Lower leg skin (tissue), 3 donors: ENCODE data around the gene KRTAP10-10.

Source experiments
- POLR2A ChIP-seq, 2 donors: fragments of 450-650 bp; IDR thresholded peaks; one replicate each; pipeline ENCODE4 v1.6.1; 2016 to 2017; ENCODE audit warnings: antibody characterized with exemption in 2 of 2, mild to moderate bottlenecking in 1 of 2, moderate library complexity in 1 of 2
- TF ChIP-seq, protein P1 (sequence below), 3 donors: fragments of 450-650 bp; IDR thresholded peaks; one replicate each; pipeline ENCODE4 v1.5.1; 2016; ENCODE audit warnings: antibody characterized with exemption in 3 of 3, mild to moderate bottlenecking in 3 of 3, moderate library complexity in 2 of 3

DNA sequence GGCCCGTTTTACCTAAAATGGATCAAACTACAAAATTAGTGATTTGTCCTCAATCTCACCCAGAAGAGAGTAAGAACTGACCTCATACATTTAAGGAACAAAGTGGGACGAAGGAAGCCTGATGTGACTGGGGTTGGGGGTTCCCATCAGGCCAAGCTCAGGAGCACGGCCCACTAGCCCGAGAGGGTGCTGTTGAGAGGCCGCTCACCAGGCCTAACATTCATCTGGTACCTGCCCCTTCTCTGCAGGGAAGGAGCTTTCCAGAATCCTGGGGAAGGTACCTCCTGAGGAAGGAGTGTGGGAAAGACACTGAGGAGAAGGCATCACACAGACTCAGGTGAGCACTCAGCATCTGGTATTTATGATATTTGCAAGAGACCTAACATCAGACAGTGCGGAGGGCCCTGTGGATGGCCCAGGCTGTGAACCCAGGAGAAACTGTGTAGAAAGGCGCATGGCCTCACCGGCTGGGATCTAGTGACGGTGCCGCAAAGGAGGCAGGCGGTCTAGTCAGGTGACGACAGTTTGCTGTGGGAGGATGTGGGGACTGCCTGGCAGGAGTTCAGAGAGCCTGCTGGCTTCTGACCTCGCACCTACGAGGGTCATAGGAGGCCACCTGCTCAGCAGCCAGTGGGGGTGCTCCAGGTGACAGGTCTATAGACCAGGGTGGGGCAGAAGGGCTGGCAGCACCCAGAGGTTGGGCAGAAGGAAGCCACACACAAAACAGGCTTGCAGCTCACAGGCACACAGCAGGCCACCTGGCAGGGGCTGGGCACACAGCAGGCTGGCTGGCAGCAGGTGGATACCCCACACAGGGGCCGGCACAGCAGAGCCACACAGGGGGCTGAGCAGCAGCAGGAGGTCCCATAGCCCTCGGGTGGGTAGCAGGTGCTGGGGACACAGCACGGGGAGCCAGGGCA, 16.8 kb downstream of the KRTAP10-10 start:
- TF ChIP-seq, protein P1, sequence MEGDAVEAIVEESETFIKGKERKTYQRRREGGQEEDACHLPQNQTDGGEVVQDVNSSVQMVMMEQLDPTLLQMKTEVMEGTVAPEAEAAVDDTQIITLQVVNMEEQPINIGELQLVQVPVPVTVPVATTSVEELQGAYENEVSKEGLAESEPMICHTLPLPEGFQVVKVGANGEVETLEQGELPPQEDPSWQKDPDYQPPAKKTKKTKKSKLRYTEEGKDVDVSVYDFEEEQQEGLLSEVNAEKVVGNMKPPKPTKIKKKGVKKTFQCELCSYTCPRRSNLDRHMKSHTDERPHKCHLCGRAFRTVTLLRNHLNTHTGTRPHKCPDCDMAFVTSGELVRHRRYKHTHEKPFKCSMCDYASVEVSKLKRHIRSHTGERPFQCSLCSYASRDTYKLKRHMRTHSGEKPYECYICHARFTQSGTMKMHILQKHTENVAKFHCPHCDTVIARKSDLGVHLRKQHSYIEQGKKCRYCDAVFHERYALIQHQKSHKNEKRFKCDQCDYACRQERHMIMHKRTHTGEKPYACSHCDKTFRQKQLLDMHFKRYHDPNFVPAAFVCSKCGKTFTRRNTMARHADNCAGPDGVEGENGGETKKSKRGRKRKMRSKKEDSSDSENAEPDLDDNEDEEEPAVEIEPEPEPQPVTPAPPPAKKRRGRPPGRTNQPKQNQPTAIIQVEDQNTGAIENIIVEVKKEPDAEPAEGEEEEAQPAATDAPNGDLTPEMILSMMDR (IDR thresholded peaks at IDR 0.05), result no peak
- no peak for TF ChIP-seq POLR2A (IDR thresholded peaks at IDR 0.05)
